Prostate gland (tissue), 2 donors: ENCODE data around the gene TBX10. TPM values are rescaled to one million over a fixed set of nuclear protein-coding genes. Genes with fewer than 3 reads are reported as not detected.
"Not testable (repeated sequence)": the region's sequence is repeated elsewhere in the genome, so short reads cannot be mapped to it uniquely, and the experiment has no call there.

Experiments used
- DNase-seq: peaks from one replicate; pipeline ENCODE4 v3.0.0-alpha.2; 2019; ENCODE audit warnings: low spot score
- H3K27ac ChIP-seq, 2 donors: fragments of 200-600 bp; sonication (generic); 2 replicates each; pipeline ENCODE4 v1.5.1; 2017 to 2019
- H3K27me3 ChIP-seq: fragments of 200-600 bp; sonication (generic); replicated peaks from 2 replicates; pipeline ENCODE4 v1.5.1; 2019; ENCODE audit not compliant: insufficient read depth
- H3K36me3 ChIP-seq, 2 donors: fragments of 200-600 bp; sonication (generic); 1 replicate in 1 of 2; 2 replicates in 1 of 2; pipeline versions ENCODE4 v1.5.1 to v1.8.1; 2017 to 2019
- H3K4me1 ChIP-seq: fragments of 200-600 bp; sonication (generic); replicated peaks from 2 replicates; pipeline ENCODE4 v1.5.1; 2019
- H3K4me3 ChIP-seq, 2 donors: fragments of 200-600 bp; sonication (generic); 2 replicates each; pipeline ENCODE4 v1.5.1; 2017 to 2019
- H3K9me3 ChIP-seq: fragments of 200-600 bp; sonication (generic); 2 replicates; pipeline ENCODE4 v1.5.1; 2017
- POLR2A ChIP-seq: fragments of 450-650 bp; IDR thresholded peaks from one replicate; pipeline ENCODE4 v1.6.1; 2016; ENCODE audit warnings: antibody characterized with exemption, mild to moderate bottlenecking
- POLR2AphosphoS5 ChIP-seq: sonication (generic); formaldehyde crosslinking; IDR thresholded peaks from one replicate; pipeline ENCODE4 v1.6.1; 2017; ENCODE audit warnings: antibody characterized with exemption
- WGBS: methylation state at CpG from one replicate; pipeline ENCODE4 v1.1.5; 2018; 5-methylcytosine and 5-hydroxymethylcytosine counted together
- intact Hi-C: fragments of 100-400 bp; cut with DNase I; formaldehyde crosslinking; loops from one replicate; pipeline ENCODE4 v1.14.2; 2022
- total RNA-seq, 2 donors: library from RNA; depleted of rRNA; stranded (reverse); fragments of >200 nt; gene quantifications; one replicate each; pipeline ENCODE4 v1.1.0, GENCODE V29; 2016
- TF ChIP-seq, protein P1 (sequence below), 4 experiments: fragments of 200-600 bp in 2 of 4; fragments of 450-650 bp in 2 of 4; sonication (generic) in 2 of 4; IDR thresholded peaks; 1 replicate in 3 of 4; 2 replicates in 1 of 4; pipeline ENCODE4 v1.5.1; 2016 to 2019; ENCODE audit warnings: antibody characterized with exemption in 4 of 4, mild to moderate bottlenecking in 2 of 4, moderate library complexity in 2 of 4

The TBX10 gene
- total RNA-seq, 2 donors from 2014 or later = not detected

DNA sequence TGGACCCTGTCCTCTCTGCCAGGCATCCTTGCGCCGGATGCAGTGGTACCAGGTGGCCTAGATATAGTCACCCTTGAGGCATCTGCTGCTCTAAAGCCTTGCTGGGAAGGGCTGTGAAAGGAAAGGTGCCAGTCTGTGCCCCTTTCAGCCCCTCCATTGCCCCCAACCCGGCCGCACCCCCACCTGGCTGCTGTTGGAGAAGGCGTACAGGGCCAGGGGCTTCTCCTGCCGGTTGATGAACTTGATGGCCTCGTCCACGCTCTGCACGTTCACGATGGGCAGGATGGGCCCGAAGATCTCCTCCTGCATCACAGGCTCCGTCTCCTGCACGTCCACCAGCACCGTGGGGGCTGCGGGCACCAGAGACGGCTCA is 24.6 kb upstream of the TBX10 start:
- TF ChIP-seq POLR2AphosphoS5 = no peak
- TF ChIP-seq, protein P1, sequence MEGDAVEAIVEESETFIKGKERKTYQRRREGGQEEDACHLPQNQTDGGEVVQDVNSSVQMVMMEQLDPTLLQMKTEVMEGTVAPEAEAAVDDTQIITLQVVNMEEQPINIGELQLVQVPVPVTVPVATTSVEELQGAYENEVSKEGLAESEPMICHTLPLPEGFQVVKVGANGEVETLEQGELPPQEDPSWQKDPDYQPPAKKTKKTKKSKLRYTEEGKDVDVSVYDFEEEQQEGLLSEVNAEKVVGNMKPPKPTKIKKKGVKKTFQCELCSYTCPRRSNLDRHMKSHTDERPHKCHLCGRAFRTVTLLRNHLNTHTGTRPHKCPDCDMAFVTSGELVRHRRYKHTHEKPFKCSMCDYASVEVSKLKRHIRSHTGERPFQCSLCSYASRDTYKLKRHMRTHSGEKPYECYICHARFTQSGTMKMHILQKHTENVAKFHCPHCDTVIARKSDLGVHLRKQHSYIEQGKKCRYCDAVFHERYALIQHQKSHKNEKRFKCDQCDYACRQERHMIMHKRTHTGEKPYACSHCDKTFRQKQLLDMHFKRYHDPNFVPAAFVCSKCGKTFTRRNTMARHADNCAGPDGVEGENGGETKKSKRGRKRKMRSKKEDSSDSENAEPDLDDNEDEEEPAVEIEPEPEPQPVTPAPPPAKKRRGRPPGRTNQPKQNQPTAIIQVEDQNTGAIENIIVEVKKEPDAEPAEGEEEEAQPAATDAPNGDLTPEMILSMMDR (IDR thresholded peaks at IDR 0.05) = no peak
- TF ChIP-seq POLR2A = no peak
- Histone ChIP-seq H3K9me3 (no peaks in the 10 kb centered on the region), H3K4me1 (no peaks in the 10 kb centered on the region), H3K27me3 (no peaks in the 10 kb centered on the region), H3K36me3 (no peaks in the 10 kb centered on the region), H3K4me3 (no peak overlapping the region), H3K27ac (no peak overlapping the region)
- intact Hi-C loops = no loop called here
- DNase-seq = no peak
- 95% methylated on average over 16 of the region's 16 CpGs for WGBS

DNA sequence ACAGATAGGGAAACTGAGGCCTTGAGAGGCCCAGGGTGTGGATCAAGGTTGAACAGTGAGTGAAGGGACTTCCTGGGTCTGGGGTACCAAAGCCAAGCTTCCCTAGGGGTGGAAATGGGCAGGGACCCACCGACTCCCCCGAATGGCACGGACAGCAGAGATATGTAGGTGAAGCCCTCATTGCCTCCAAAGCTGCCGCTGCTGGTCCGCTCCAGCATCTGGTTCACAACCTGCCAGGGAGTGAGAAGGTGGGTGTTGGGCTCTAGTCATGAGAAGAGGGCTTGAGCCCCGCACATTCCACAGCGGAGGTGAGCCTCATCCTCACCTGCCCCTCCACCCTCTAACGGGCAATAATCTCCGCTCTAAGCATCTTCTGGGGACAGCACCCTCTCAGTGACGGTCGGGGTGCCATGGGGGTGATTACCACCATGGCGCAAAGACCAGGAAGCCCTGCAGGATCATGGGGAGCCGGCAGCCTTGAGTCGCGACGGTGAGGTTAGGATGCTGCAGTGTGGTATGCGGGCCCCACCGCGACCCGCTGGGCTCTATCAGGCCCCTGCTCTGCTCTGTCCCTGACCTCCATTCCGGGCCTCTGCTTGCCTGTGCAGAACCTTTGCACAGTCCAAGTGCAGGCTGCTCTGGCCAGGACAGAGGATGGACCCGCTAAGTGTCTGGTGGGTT is 24.1 kb upstream of the TBX10 start:
- Histone ChIP-seq H3K9me3 (no peaks in the 10 kb centered on the region), H3K36me3 (no peaks in the 10 kb centered on the region), H3K4me1 (no peaks in the 10 kb centered on the region), H3K4me3 (no peak overlapping the region), H3K27me3 (no peaks in the 10 kb centered on the region), H3K27ac (no peak overlapping the region)
- TF ChIP-seq, protein P1 (IDR thresholded peaks at IDR 0.05) = no peak
- TF ChIP-seq POLR2A (no peak), POLR2AphosphoS5 (no peak)
- 94% methylated on average over 22 of the region's 22 CpGs for WGBS
- no peak for DNase-seq
- intact Hi-C loops = no loop called here

DNA sequence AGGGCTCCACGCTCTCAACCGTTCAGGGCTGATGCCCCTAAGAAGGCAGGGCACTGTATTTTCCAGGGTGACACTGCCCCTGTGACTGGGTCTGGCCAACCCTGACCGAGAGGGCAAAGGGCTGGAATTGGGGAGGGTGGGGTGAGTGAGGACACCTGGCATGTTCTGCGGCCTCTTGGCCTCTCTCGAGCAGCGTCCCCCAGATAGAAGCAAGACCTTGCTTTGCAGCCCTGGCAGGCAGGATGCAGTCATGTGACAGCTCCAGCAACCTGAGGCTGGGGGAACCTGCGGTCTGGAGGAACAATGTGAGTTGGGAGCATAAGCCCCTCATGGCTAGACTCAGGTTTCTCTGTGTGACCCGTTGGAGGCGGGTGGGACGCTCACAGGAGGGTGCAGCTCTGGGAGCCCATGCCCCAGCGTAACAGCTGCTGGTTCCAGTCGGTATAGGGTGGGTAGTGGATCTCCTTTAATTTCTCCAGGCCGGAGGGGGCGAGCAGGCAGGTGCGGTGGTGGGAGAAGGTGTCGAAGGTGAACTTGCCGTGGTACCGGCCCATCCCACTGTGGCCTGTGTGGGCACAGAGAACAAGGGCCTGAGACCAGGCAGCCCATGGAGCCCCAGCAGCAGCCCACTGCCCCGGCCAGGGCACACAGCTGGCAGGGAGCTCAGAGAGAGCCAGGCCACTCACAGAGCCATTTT is 23.4 kb upstream of the TBX10 start:
- 85% methylated on average over 19 of the region's 19 CpGs for WGBS
- Histone ChIP-seq H3K4me1 (no peaks in the 10 kb centered on the region), H3K9me3 (no peaks in the 10 kb centered on the region), H3K36me3 (no peaks in the 10 kb centered on the region), H3K4me3 (no peak overlapping the region), H3K27me3 (no peaks in the 10 kb centered on the region), H3K27ac (no peak overlapping the region)
- no peak for TF ChIP-seq POLR2A
- TF ChIP-seq POLR2AphosphoS5 = no peak
- TF ChIP-seq, protein P1 (IDR thresholded peaks at IDR 0.05) = no peak
- intact Hi-C loops = no loop called here
- DNase-seq = no peak

DNA sequence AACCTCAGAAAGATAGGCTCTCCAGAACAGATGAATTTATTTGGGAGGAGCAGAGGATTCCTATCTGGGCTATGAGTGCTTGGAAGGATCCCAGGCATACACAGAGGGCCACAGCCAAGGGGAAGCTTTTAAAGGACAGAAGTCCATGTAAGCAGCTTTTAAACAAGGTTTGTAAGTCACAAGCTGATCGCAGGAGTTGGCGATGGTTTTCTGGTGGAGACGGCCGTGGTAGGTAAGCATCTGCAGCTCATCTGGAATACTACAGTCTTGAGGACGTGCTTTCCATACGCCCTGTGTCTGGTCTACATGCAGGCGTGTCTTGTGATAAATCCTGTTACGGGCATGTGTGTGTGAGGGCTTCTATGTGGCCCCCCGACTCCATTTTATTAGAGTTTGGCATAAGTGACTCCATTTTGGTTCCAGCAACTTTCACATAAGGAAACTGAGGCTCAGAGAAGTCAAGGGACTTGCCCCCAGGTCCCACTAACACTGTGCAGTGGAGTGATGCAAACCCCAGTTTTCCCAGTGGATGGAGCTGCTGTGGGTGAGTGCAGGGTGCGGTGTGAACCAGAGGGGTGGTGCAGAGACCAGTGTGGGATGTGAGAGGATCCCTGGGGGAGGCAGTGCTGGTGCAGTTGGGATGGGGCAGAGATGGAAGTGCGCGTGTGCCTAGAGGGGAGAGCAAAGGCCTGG is 22.7 kb upstream of the TBX10 start:
- DNase-seq = no peak
- TF ChIP-seq, protein P1 (IDR thresholded peaks at IDR 0.05) = no peak
- TF ChIP-seq POLR2AphosphoS5 (no peak), POLR2A (no peak)
- no peaks in the 10 kb centered on the region for H3K27me3 ChIP-seq
- H3K4me1 ChIP-seq = no peaks in the 10 kb centered on the region
- no peaks in the 10 kb centered on the region for H3K36me3 ChIP-seq
- 88% methylated on average over 12 of the region's 12 CpGs for WGBS
- no peak overlapping the region for H3K27ac ChIP-seq
- intact Hi-C loops = no loop called here
- H3K4me3 ChIP-seq = no peak overlapping the region
- H3K9me3 ChIP-seq = no peaks in the 10 kb centered on the region

DNA sequence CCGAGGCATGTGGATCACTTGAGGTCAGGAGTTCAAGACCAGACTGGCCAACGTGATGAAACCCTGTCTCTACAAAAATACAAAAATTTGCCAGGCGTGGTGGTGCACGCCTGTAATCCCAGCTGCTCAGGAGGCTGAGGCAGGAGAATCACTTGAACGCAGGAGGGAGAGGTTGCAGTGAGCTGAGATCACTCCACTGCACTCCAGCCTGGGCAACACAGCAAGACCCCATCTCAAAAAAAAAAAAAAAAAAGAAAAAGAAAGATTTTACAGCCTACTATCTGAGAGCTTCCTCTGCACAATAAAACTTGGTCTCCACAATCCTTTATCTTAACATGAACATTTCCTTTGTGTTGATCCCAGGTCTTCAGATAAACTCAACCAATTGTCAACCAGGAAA is 21.2 kb upstream of the TBX10 start:
- H3K27ac ChIP-seq, H3K9me3 ChIP-seq, H3K4me1 ChIP-seq, H3K36me3 ChIP-seq, DNase-seq, intact Hi-C loops, H3K4me3 ChIP-seq, H3K27me3 ChIP-seq: not testable (repeated sequence)
- 77% methylated on average over 5 of the region's 5 CpGs for WGBS
